Subcutaneous abdominal adipose tissue (tissue), 5 donors: Measurements from ENCODE around the gene MEI1.
"Not testable (repeated sequence)": the region's sequence is repeated elsewhere in the genome, so short reads cannot be mapped to it uniquely, and the experiment has no call there.

Experiments
- H3K27ac ChIP-seq: one replicate; pipeline ENCODE4 v1.7.0; 2013; ENCODE audit warnings: low read depth, mild to moderate bottlenecking, inconsistent platforms, low read length, moderate library complexity
- H3K27me3 ChIP-seq, 5 donors: one replicate each; pipeline ENCODE4 v1.7.0; 2013; ENCODE audit warnings: low read length in 5 of 5, inconsistent platforms in 1 of 5; ENCODE audit not compliant: control insufficient read depth in 5 of 5, insufficient read depth in 4 of 5
- H3K36me3 ChIP-seq, 5 donors: one replicate each; pipeline ENCODE4 v1.7.0; 2013; ENCODE audit warnings: low read length in 5 of 5; ENCODE audit not compliant: control insufficient read depth in 5 of 5, insufficient read depth in 5 of 5
- H3K4me1 ChIP-seq, 5 donors: one replicate each; pipeline ENCODE4 v1.7.0; 2013; ENCODE audit warnings: low read length in 5 of 5, mild to moderate bottlenecking in 3 of 5, moderate library complexity in 1 of 5; ENCODE audit not compliant: control insufficient read depth in 5 of 5, insufficient read depth in 5 of 5
- H3K4me3 ChIP-seq, 5 donors: one replicate each; pipeline ENCODE4 v1.7.0; 2013; ENCODE audit warnings: low read length in 5 of 5, low read depth in 1 of 5
- H3K9ac ChIP-seq, 5 donors: one replicate each; pipeline ENCODE4 v1.7.0; 2013; ENCODE audit warnings: low read length in 5 of 5, mild to moderate bottlenecking in 4 of 5, moderate library complexity in 3 of 5
- H3K9me3 ChIP-seq, 5 donors: one replicate each; pipeline ENCODE4 v1.7.0; 2013; ENCODE audit warnings: low read length in 5 of 5; ENCODE audit not compliant: control insufficient read depth in 5 of 5
- donor health status: healthy.
- donor health status: healthy.
- donor health status: healthy.
- donor health status: healthy.
- donor health status: healthy.

MEI1 gene

GRCh38 chr22:41661088-41661487 is 38.2 kb upstream of the MEI1 start:
- no peak overlapping the region for H3K27ac ChIP-seq
- H3K9me3 ChIP-seq = no peaks in the 10 kb centered on the region
- no peak overlapping the region for H3K4me3 ChIP-seq
- H3K4me1 ChIP-seq = no peaks in the 10 kb centered on the region
- H3K36me3 ChIP-seq = peaks cover 35 to 91% (median 86%) of the 10 kb centered on the region in 5 donors
- H3K27me3 ChIP-seq = no peaks in the 10 kb centered on the region
- no peak overlapping the region for H3K9ac ChIP-seq

- Histone ChIP-seq H3K36me3 (peaks cover 35 to 84% (median 80%) of the 10 kb centered on the region in 5 donors), H3K4me1 (peaks cover 0 to 3% (median under 1%) of the 10 kb centered on the region in 5 donors), H3K27ac (no peak overlapping the region), H3K27me3 (no peaks in the 10 kb centered on the region), H3K9ac (no peak overlapping the region), H3K9me3 (no peaks in the 10 kb centered on the region), H3K4me3 (no peak overlapping the region)
Measured at GRCh38 chr22:41661713-41662112, 37.6 kb upstream of the MEI1 start.

GRCh38 chr22:41663594-41663993 is 35.7 kb upstream of the MEI1 start:
- H3K9ac ChIP-seq = not testable (repeated sequence)
- H3K36me3 ChIP-seq = peaks cover 29 to 67% (median 64%) of the 10 kb centered on the region in 5 donors

DNA sequence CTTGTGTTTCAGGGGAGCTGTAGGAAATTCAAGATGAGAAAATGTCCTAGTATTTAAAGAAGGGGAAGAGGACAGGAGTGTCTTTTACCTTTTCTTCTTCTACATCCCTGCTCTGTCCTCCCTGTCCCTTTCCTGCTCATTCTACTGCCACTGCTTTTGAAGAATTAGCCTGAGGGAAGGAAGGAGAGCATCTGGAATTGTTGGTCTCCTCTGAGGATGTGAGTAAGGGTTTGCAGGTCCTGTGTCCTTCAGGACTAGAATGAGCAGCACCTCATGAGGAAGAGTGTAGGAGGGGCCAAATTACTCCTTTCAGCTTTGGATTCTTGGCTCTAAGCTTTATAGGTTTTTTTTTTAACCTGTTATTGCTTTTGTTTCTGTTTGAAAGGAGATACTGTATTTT is 34.8 kb upstream of the MEI1 start:
- Histone ChIP-seq H3K4me1 (peaks cover 3 to 17% (median 11%) of the 10 kb centered on the region in 5 donors), H3K4me3 (no peak overlapping the region), H3K27ac (no peak overlapping the region), H3K9me3 (no peaks in the 10 kb centered on the region), H3K36me3 (peaks cover 29 to 58% (median 55%) of the 10 kb centered on the region in 5 donors), H3K27me3 (no peaks in the 10 kb centered on the region), H3K9ac (no peak overlapping the region)

More at GRCh38 chr22:41663594-41663993, 35.7 kb upstream of the MEI1 start:
- H3K4me3 ChIP-seq, H3K9me3 ChIP-seq, H3K27ac ChIP-seq, H3K27me3 ChIP-seq: not testable (repeated sequence)
- H3K4me1 ChIP-seq = peaks cover 3 to 13% (median 11%) of the 10 kb centered on the region in 5 donors

DNA sequence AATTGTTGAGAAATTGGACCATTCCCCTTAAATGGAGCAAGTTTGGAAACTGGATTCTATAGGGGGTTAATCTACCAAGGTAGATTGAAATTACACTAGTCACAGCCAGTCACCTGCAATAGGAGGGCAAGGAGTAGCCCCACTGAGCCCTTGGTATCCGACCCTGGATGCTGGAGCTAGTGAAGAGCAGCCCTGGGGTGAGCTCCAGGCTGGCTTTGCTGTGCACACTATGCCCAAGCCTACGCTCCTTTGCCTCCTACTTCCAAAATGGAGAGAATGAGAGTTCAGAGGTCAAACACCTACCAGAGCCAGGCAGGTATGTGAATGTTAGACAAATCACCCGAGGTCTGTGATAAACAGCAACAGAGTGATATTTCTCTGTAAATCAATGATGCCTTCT is 34.4 kb upstream of the MEI1 start:
- Histone ChIP-seq H3K36me3 (peaks cover 29 to 54% (median 50%) of the 10 kb centered on the region in 5 donors), H3K9ac (no peak overlapping the region), H3K4me1 (peaks cover 3 to 18% (median 11%) of the 10 kb centered on the region in 5 donors), H3K4me3 (no peak overlapping the region), H3K9me3 (no peaks in the 10 kb centered on the region), H3K27ac (no peak overlapping the region), H3K27me3 (no peaks in the 10 kb centered on the region)

DNA sequence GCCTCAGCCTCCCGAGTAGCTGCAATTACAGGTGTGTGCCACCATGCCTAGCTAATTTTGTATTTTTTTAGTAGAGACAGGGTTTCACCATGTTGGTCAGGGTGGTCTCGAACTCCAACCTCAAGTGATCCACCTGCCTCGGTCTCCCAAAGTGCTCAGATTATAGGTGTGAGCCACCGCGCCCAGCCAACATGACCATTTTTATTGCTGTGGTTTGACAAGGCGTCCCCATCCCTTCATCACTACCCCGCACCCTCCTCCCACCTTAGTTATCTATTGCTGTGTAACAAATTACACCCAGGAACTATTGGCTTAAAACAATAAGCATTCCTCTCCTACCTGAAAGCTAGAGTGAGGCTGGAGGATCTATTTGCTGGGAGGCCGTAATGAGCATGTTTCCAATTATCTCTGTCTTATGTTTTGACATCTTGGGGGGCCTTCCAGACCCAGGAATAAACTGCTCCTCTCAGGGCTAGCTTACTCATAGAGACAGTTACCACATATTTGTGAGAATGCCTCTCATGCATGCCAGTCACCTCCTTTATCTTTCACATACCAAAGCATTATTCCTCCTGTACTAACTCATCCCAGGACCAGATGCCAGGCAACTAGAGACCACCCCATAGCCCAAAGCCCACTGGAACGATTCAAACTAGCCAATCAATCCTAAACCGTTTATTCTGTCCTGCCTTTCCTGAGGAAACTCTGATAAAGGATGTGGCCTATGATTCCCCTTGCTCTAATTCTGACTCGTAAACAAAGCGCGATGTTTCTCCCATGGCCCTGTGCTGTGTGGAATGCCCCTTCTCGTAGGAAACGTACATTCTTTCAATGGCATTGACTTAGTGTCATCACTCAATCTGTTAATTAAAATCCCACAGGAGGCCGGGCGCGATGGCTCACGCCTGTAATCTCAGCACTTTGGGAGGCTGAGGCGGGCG is 30.1 kb upstream of the MEI1 start:
- no peaks in the 10 kb centered on the region for H3K9me3 ChIP-seq

DNA sequence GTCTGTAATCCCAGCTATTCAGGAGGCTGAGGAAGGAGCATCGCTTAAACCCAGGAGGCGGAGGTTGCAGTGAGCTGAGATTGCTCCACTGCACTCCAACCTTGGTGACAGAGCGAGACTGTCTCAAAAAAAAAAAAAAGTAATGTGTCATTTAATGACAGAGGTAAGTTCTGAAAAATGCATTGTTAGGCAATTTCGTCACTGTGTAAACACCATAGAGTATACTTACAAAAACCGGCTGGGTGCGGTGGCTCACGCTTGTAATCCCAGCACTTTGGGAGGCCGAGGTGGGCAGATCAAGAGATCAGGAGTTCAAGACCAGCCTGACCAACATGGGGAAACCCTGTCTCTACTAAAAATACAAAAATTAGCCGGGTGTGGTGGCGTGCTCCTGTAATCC is 27.2 kb upstream of the MEI1 start:
- H3K9ac ChIP-seq, H3K4me3 ChIP-seq, H3K9me3 ChIP-seq, H3K27ac ChIP-seq, H3K27me3 ChIP-seq: not testable (repeated sequence)
- Histone ChIP-seq H3K36me3 (peaks cover 0 to 31% (median 18%) of the 10 kb centered on the region in 5 donors), H3K4me1 (peaks cover 3 to 12% (median 6%) of the 10 kb centered on the region in 5 donors)

More for the DNA sequence above, 30.1 kb upstream of the MEI1 start:
- Histone ChIP-seq H3K4me1 (peaks cover 3 to 18% (median 11%) of the 10 kb centered on the region in 5 donors), H3K9ac (no peak overlapping the region), H3K27me3 (no peaks in the 10 kb centered on the region), H3K36me3 (peaks cover 6 to 25% (median 20%) of the 10 kb centered on the region in 5 donors), H3K27ac (peak overlapping the region; percentile 19), H3K4me3 (no peak overlapping the region)

DNA sequence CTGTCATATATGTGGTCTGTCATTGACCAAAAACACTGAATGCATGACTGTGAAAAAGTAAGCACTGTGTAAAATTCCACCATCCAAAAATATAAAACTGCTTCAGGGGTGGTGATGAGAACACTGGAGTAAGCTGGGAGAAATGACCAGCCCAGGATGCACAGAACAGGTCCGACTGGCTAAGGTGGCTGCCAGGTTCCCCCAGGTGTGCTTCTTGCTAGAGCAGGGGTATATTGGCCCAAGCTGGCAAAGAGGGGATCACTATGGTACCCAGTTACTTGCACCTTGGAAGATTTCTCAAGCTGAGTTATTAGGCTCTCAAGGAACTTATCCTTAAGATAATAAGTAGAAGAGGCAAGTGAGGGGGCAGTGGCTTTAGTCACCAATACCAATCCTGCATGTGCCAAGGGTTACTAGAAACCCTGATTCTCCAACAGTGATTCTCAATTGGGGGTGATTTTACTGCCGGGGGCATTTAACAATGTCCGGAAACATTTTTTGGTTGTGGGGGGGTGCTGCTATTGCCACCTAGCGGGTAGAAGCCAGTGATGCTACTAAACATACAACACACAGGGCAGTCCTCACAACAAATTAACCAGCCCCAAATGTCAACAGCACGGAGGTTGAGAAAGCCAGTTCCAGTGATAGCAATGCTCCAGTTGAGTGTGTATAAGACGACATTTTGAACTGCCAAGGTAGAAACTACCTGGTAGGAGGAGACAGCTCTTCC is 26.4 kb upstream of the MEI1 start:
- Histone ChIP-seq H3K27ac (no peak overlapping the region), H3K9ac (no peak overlapping the region), H3K27me3 (no peaks in the 10 kb centered on the region), H3K36me3 (peaks cover 0 to 34% (median 20%) of the 10 kb centered on the region in 5 donors), H3K9me3 (no peaks in the 10 kb centered on the region), H3K4me3 (no peak overlapping the region), H3K4me1 (peaks cover 0 to 6% (median 0%) of the 10 kb centered on the region in 5 donors)

DNA sequence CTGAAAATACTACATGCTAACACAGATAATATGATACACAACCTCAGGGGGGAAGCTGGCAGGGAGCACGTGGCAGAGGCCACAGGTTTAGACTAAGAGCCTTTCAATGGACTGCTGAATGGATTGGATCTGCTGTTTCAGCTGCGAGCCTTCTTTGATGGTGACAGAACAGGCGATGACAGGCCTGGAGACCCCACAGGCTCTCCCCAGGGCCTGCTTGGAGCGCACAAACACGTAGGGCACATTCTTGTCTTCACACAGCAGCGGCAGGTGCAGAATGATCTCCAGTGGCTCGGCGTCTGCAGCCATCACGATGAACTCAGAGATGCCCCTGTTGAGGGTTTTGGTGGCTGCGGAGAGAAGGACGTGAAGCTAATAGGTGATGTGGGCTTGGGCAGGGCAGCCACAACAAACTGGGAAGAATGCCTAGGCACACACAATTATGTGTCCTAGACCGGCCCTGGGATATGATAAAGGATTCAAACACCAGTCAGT is 24.4 kb upstream of the MEI1 start:
- no peaks in the 10 kb centered on the region for H3K4me1 ChIP-seq
- no peaks in the 10 kb centered on the region for H3K9me3 ChIP-seq
- H3K36me3 ChIP-seq = peaks cover 7 to 49% (median 32%) of the 10 kb centered on the region in 5 donors
- H3K4me3 ChIP-seq = no peak overlapping the region
- no peak overlapping the region for H3K27ac ChIP-seq
- no peaks in the 10 kb centered on the region for H3K27me3 ChIP-seq
- H3K9ac ChIP-seq = no peak overlapping the region
